Endothelial cell of umbilical vein (primary cell): ENCODE measurements around the gene NDUFA8. TPM values are rescaled to one million over a fixed set of nuclear protein-coding genes. Genes with fewer than 3 reads are reported as not detected.

ENCODE experiments used
- BruUV-seq: library from RNA; stranded (reverse); fragments of 400-500 nt; replicated peaks from 2 replicates; lab custom pipeline; 2021; lab: Mats Ljungman, UMichigan
- CTCF ChIA-PET: fragments of 300-600, 350-600 bp; sonication (Branson Sonifier 250); formaldehyde crosslinking; loops from one replicate; lab custom pipeline; 2021; ENCODE audit warnings: antibody characterized with exemption, inconsistent platforms; lab: Charles Lee
- POLR2A ChIA-PET: fragments of 300-600, 350-600 bp; sonication (Branson Sonifier 250); formaldehyde crosslinking; loops from one replicate; lab custom pipeline; 2021; ENCODE audit warnings: antibody characterized with exemption, inconsistent platforms; lab: Charles Lee
- DNase-seq: peaks from one replicate; pipeline ENCODE4 v3.0.0-alpha.2; 2011; ENCODE audit warnings: low read depth, low spot score
- FAIRE-seq: peaks from 2 replicates; lab custom pipeline; 2011; peaks lifted over from hg19 to GRCh38; lab: Jason Lieb, UNC
- H2AFZ ChIP-seq: 2 replicates; pipeline ENCODE4 v1.6.0; 2012; ENCODE audit warnings: low read depth, low read length, control low read depth, inconsistent platforms
- H3K27ac ChIP-seq: 2 replicates; pipeline ENCODE4 v1.5.1; 2011; ENCODE audit warnings: low read depth, mild to moderate bottlenecking, control low read depth, low read length, moderate library complexity; ENCODE audit not compliant: insufficient read depth
- H3K27me3 ChIP-seq, 2 experiments: 2 replicates each; pipeline versions ENCODE4 v1.6.0 to v1.6.1; 2011; ENCODE audit warnings: low read length in 2 of 2, mixed read lengths in 1 of 2; ENCODE audit not compliant: control insufficient read depth in 2 of 2, insufficient read depth in 2 of 2
- H3K36me3 ChIP-seq, 2 experiments: 2 replicates in 1 of 2; 3 replicates in 1 of 2; pipeline ENCODE4 v1.5.1; 2011; ENCODE audit warnings: low read length in 2 of 2, mild to moderate bottlenecking in 1 of 2, moderate library complexity in 1 of 2; ENCODE audit not compliant: control insufficient read depth in 2 of 2, insufficient read depth in 2 of 2; ENCODE audit errors: extremely low read depth in 1 of 2
- H3K4me1 ChIP-seq: 3 replicates; pipeline ENCODE4 v1.5.1; 2011; ENCODE audit warnings: mild to moderate bottlenecking, low read length; ENCODE audit not compliant: control insufficient read depth, insufficient read depth; ENCODE audit errors: extremely low read depth
- H3K4me2 ChIP-seq: 2 replicates; pipeline ENCODE4 v1.6.1; 2011; ENCODE audit warnings: low read length, control low read depth, mixed read lengths; ENCODE audit not compliant: insufficient read depth
- H3K4me3 ChIP-seq, 3 experiments: fragments of 200-600 bp in 1 of 3; sonication (generic), shearing (Covaris generic) in 1 of 3; replicated peaks in 1 of 3; 2 replicates each; pipeline ENCODE4 v1.5.1; 2011 to 2016; ENCODE audit warnings: control low read depth in 3 of 3, low read length in 3 of 3, mild to moderate bottlenecking in 2 of 3, inconsistent platforms in 1 of 3, low read depth in 1 of 3, moderate library complexity in 1 of 3; ENCODE audit not compliant: insufficient read depth in 1 of 3
- H3K79me2 ChIP-seq: 2 replicates; pipeline ENCODE4 v1.6.0; 2012; ENCODE audit warnings: low read length, inconsistent platforms; ENCODE audit not compliant: control insufficient read depth, insufficient read depth
- H3K9ac ChIP-seq: replicated peaks from 2 replicates; pipeline ENCODE3; 2011; ENCODE audit warnings: low read length, control low read depth; ENCODE audit not compliant: insufficient read depth; ENCODE audit errors: extremely low read depth
- H3K9me1 ChIP-seq: replicated peaks from 3 replicates; pipeline ENCODE4 v1.6.0; 2011; ENCODE audit warnings: mild to moderate bottlenecking, low read length; ENCODE audit not compliant: control insufficient read depth, insufficient read depth; ENCODE audit errors: extremely low read depth
- H3K9me3 ChIP-seq: replicated peaks from 2 replicates; pipeline ENCODE4 v1.5.1; 2012; ENCODE audit warnings: low read length, inconsistent platforms; ENCODE audit not compliant: control insufficient read depth, insufficient read depth
- H4K20me1 ChIP-seq: replicated peaks from 2 replicates; pipeline ENCODE3; 2011; ENCODE audit warnings: mild to moderate bottlenecking, low read length; ENCODE audit not compliant: control insufficient read depth, insufficient read depth; ENCODE audit errors: extremely low read depth
- EZH2 ChIP-seq: IDR thresholded peaks from 2 replicates; pipeline ENCODE4 v1.6.1; 2012; ENCODE audit warnings: borderline replicate concordance, low read depth, mild to moderate bottlenecking, moderate library complexity, low read length, inconsistent platforms; ENCODE audit not compliant: severe bottlenecking
- FOS ChIP-seq: IDR thresholded peaks from 2 replicates; pipeline ENCODE4 v1.6.1; 2011; ENCODE audit warnings: mild to moderate bottlenecking, low read length, moderate library complexity, borderline replicate concordance; ENCODE audit not compliant: insufficient read depth
- GATA2 ChIP-seq: IDR thresholded peaks from 2 replicates; pipeline ENCODE4 v1.7.0; 2011; ENCODE audit warnings: low read depth, mild to moderate bottlenecking, moderate library complexity, mixed read lengths, low read length; ENCODE audit not compliant: insufficient read length, insufficient read depth
- JUN ChIP-seq: IDR thresholded peaks from 2 replicates; pipeline ENCODE4 v1.6.1; 2011; ENCODE audit warnings: borderline replicate concordance, low read depth; ENCODE audit not compliant: insufficient read length, insufficient read depth
- MYC ChIP-seq: IDR thresholded peaks from one replicate; pipeline ENCODE4 v1.6.1; 2011; ENCODE audit warnings: mild to moderate bottlenecking, low read depth, low read length
- POLR2A ChIP-seq: IDR thresholded peaks from 2 replicates; pipeline ENCODE4 v1.6.1; 2012; ENCODE audit warnings: low read depth, mild to moderate bottlenecking, control low read depth, low read length
- POLR2AphosphoS5 ChIP-seq: IDR thresholded peaks from 2 replicates; pipeline ENCODE4 v1.6.1; 2012; ENCODE audit warnings: low read depth, mild to moderate bottlenecking, control low read depth, low read length, moderate library complexity; ENCODE audit not compliant: insufficient read depth
- dilution Hi-C: fragments of 300-500 bp; cut with MboI; formaldehyde crosslinking; loops from one replicate; pipeline ENCODE4 v1.15.0; 2019; ENCODE audit warnings: low sequenced_read_pairs; ENCODE audit not compliant: extremely low pct_ligation_motif_present
- intact Hi-C: fragments of 100-400 bp; cut with micrococcal nuclease; formaldehyde crosslinking; loops from one replicate; pipeline ENCODE4 v1.10.0; 2022
- polyA plus RNA-seq, 4 experiments: library from polyadenylated mRNA; depleted of rRNA in 3 of 4; stranded (reverse) in 3 of 4; unstranded in 1 of 4; fragments of >200 nt; gene quantifications; 2 replicates each; pipeline versions ENCODE4 v1.2.1 to v1.2.3, GENCODE V29; 2011 to 2012; ENCODE audit warnings: missing spikeins in 1 of 4
- total RNA-seq: library from RNA; stranded (reverse); gene quantifications from 2 replicates; pipeline ENCODE4 v1.2.3, GENCODE V29; 2021
- TF ChIP-seq, protein P1 (sequence below), 2 donors: IDR thresholded peaks; 1 replicate in 1 of 2; 2 replicates in 1 of 2; pipeline ENCODE4 v1.5.1; 2011; ENCODE audit warnings: low read length in 2 of 2, mild to moderate bottlenecking in 2 of 2, moderate library complexity in 2 of 2, control low read depth in 1 of 2, inconsistent platforms in 1 of 2, low read depth in 1 of 2; ENCODE audit not compliant: insufficient read depth in 1 of 2; ENCODE audit errors: extremely low read depth in 1 of 2
- TF ChIP-seq, protein P2 (sequence below): IDR thresholded peaks from 2 replicates; pipeline ENCODE4 v1.6.1; 2011; ENCODE audit not compliant: insufficient read depth, insufficient read length

The NDUFA8 gene
- total and polyA plus RNA-seq, 2 donors (not counting 3 experiments of a cell fraction or from before 2014, with no cell fraction given): 68.2 to 100 TPM

DNA sequence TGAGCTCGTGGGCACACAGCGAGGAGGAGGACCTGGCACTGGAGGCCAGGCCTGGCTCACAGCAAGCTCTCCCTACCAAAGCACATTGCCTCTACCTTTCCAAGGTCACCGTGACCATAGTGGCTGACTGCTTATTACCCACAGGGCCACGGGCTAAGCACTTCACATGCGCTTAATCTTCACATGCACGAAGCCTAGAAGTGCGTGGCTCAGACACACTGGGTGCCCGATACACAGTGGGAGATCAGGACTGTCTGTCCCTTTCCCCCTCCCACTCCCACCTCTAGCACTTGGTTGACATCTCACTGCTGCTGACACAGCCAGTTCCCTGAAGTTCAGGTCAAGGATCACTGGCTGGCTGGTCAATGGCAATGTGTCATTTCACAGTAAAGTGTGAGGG is 45.6 kb upstream of the NDUFA8 start:
- no peak overlapping the region for H3K9ac ChIP-seq
- no peaks in the 10 kb centered on the region for H3K9me3 ChIP-seq
- H3K4me3 ChIP-seq: no peak overlapping the region
- H3K27me3 ChIP-seq: peaks cover 0 to 6% of the 10 kb centered on the region in 2 experiments
- TF ChIP-seq GATA2 (no peak), POLR2AphosphoS5 (no peak), JUN (no peak), POLR2A (no peak), FOS (no peak), MYC (no peak), EZH2 (no peak)
- TF ChIP-seq, protein P1, sequence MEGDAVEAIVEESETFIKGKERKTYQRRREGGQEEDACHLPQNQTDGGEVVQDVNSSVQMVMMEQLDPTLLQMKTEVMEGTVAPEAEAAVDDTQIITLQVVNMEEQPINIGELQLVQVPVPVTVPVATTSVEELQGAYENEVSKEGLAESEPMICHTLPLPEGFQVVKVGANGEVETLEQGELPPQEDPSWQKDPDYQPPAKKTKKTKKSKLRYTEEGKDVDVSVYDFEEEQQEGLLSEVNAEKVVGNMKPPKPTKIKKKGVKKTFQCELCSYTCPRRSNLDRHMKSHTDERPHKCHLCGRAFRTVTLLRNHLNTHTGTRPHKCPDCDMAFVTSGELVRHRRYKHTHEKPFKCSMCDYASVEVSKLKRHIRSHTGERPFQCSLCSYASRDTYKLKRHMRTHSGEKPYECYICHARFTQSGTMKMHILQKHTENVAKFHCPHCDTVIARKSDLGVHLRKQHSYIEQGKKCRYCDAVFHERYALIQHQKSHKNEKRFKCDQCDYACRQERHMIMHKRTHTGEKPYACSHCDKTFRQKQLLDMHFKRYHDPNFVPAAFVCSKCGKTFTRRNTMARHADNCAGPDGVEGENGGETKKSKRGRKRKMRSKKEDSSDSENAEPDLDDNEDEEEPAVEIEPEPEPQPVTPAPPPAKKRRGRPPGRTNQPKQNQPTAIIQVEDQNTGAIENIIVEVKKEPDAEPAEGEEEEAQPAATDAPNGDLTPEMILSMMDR (IDR thresholded peaks at IDR 0.05; ENCODE audit: extremely low read depth in 1 of 2, insufficient read depth in 1 of 2, low read depth in 1 of 2, low read length in 2 of 2): no peak
- TF ChIP-seq, protein P2, sequence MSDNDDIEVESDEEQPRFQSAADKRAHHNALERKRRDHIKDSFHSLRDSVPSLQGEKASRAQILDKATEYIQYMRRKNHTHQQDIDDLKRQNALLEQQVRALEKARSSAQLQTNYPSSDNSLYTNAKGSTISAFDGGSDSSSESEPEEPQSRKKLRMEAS: no peak
- no peaks in the 10 kb centered on the region for H4K20me1 ChIP-seq
- H3K27ac ChIP-seq: no peak overlapping the region
- no peaks in the 10 kb centered on the region for H3K4me1 ChIP-seq
- dilution Hi-C loops (no loop called here), intact Hi-C loops (no loop called here)
- CTCF ChIA-PET: no interaction called here
- no peaks in the 10 kb centered on the region for H3K36me3 ChIP-seq
- POLR2A ChIA-PET: no interaction called here
- DNase-seq (no peak), FAIRE-seq (no peak)
- BruUV-seq: no TSS peak
- H3K79me2 ChIP-seq: no peaks in the 10 kb centered on the region
- H3K4me2 ChIP-seq: no peak overlapping the region
- no peaks in the 10 kb centered on the region for H3K9me1 ChIP-seq
- no peak overlapping the region for H2AFZ ChIP-seq
